GM19463 (cell line): Measurements from ENCODE around the gene MECP2.

Source experiments
- ATAC-seq: cut with Tn5 transposase; IDR thresholded peaks from one replicate; pipeline ENCODE4 v1.9.1; 2021; ENCODE audit warnings: mild to moderate bottlenecking, moderate library complexity; ENCODE audit not compliant: unreplicated experiment

MECP2 gene

DNA sequence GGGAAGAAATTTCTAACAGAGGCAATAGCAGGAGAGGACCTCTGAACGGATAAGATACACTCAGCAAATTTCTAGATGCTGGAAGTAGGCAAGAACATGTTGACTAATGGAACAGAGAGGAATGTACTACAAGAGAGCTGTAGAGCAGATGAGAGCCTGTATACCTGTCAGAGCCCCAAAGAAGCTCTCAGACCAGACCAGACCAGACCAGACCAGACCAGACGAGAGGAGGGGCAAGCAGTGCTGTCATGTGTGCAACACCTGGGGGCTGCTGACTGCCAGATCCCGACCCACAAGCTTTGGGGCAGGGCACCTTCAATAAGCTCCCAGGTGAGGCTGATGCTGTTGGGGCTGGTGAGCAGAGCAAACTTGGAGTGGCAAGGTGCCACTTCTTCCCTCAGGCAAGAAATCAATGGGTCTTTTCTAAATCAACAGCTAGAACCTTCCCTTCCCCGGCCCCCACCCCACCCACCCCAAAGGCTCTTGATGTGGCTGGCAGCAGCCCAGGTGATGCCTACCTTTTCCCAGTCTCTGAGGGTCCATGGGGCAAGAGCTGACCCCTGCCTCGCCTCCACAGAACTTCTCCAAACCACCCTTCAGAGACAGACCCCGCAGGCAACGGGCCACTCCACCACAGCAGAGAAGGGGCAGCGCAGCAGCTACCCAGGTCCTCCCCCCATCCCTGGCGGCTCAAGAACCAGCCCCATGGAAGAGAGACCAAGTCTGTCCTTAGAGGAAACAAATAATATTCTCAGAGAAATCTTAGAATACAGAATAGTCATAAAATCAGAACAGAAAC is 32.7 kb downstream of the MECP2 start:
- ATAC-seq: no peak

GRCh38 chrX:154063234-154063633 is 34.3 kb downstream of the MECP2 start:
- ATAC-seq: no peak

GRCh38 chrX:154061801-154062200 is 35.7 kb downstream of the MECP2 start:
- ATAC-seq: no peak

- ATAC-seq: no peak
Measured at GRCh38 chrX:154059729-154060245, 37.7 kb downstream of the MECP2 start.

DNA sequence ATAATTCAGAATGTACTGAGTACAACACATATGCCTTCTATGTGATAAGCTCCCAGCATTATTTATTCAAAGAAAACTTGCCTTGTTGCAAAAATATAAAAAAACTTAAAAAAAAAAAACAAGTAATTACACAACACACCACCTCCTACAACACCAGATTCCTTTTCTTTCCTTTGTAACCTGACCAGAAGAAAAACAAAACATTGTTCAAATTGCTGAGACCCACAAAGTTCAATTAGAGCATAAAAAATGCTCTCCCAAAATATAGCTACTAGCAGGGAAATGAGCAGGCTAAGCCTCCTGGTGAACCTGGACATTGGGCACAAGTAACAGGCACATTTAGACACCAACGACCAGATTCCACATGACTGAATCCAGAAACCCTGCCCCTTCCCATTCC is 38.3 kb downstream of the MECP2 start:
- no peak for ATAC-seq

DNA sequence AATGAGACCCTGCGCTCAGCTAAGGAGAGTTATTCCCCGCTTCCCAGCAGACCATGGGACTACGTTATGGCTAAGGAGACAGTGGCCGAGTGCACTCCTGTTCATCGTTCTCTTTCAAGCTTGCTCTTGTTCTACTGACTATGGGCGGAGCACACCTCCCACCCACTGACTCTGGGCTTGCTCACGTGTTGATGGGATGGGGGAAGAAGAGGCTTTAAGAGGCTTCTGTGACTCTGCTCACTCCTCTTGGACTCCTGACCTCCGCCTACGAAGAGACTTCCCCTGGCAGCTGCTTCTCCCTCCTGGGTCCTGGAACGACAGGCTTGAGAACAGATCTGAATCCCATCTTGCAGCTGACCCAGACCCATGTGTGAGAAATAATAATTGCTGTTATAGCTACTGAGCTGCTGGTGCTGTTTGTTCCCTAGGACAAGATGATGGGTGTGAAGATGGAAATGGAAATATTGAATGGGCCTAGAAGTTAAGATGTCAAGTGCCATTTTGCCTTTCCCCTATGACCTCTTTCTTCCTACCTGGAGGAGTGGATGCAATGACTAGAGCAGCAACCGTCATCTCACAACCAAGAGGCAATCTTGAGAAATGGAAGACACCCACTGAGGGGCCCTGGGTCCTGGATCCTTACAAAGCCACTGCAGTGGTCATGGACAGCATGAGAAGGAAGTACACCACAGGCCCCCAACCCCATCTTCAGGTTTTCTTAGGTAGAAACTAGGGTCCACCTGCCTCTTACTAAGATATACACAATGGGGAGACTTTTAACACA is 39.1 kb downstream of the MECP2 start:
- no peak for ATAC-seq

GRCh38 chrX:154057791-154058190 is 39.7 kb downstream of the MECP2 start:
- ATAC-seq: no peak

DNA sequence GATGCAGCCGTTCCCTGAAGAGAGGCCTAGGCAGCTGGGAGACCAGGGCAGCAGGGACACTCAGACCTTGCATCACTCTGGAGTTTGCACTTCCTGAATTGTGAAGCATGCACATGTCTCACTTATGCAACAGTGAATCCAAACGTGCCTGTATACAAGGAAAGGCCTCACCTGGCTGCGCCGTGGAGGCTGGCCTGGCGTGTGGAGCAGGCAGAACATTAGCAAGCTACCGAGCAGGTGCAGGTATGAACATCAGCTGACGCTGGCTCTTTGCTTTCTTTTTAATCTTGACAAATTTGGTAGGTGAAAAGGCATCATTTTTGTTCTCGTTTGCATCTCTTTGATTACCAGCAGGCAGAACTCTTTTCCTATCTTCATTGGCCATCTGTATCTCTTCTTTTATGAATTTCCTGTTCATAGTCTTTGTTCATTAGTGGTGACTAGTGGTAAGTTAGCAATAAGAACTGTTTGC is 40.7 kb downstream of the MECP2 start:
- no peak for ATAC-seq

DNA sequence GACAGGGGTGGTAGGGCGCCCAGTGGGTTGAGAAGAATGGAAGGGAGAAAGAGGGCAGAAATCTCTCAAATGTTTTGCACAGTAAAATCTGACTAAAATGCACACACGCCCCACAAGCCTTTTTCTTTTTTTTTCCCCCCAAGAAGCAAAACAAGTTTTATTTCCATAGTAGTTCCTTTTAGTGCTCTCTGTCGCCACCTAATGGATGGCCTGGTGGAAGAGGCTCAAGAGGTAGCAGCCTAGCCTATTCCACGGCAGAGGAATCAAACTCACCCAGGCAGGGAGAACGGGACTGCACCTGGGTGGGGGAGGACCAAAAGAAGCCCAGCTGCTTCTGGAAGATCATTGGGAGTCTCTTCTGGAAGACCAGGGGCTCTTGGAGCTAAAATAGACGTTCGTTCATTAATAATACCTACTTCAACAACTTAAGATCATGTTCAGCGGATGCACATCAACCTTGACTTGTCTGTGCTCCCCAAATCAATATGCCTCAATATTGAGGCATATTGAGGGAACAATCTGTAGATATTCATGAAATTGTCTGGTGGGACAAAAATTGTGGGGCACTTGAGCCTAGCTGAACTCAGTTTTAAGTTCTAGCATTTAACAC is 46.2 kb downstream of the MECP2 start:
- ATAC-seq: no peak

- ATAC-seq: no peak
Measured at GRCh38 chrX:154050113-154050495, 47.4 kb downstream of the MECP2 start.

- no peak for ATAC-seq
Measured at GRCh38 chrX:154049209-154050112, 48.1 kb downstream of the MECP2 start.

DNA sequence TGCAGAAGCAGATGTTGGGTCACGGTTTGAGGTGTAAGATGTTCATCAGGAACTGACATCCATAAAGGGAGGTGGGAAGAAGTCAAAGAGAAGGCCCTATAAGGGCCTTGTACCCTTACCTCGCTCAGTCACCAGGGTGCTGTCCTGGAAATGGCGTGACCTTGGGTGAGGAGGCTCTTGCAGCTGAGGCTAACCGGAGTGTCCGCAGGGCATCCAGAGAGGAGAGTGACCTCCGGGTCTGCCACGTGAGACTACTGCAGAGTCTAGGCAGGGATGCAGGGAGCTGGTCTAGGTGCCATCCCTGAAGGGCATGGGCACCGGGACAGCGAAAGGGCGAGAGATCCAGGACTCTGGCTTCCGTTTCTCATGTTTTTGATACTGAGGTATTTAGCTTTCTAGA is 49.1 kb downstream of the MECP2 start:
- ATAC-seq: no peak

GRCh38 chrX:154046940-154047610 is 50.4 kb downstream of the MECP2 start:
- ATAC-seq: no peak

DNA sequence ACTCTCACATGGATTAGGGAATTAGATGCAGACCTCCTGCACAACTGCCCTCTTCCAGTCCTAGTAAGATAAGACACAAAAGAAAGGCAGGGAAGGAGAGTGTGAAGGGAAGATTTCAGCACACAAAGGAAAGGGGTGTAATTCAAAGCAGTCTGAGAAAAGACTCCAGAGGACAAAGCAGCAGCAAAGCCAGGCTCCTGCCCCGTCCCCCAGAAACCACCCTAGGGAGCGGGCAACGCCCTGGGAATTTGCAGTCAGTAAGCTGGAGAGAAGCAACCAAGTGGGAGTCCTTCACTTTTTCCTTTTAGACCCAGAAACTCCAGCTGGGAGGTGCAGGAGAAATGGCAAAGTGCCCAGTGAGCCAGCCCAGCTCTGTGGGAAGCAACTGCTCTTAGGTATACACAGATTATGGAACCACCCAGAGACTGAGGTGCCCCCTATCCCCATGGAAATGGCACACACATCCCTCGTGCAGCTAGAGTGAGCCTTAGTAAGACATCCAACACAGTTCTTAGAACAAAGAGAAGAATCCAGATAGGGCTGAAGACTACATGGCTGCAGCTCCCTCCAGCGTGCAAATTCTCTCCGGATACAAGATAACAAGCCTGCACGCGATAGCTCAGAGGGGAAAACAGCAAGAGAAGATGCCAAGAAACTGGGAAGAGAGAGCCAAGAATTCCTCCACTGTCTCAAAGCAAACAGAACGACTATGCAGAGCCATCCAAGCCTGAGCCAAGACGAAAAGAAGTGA is 51.3 kb downstream of the MECP2 start:
- ATAC-seq: no peak

DNA sequence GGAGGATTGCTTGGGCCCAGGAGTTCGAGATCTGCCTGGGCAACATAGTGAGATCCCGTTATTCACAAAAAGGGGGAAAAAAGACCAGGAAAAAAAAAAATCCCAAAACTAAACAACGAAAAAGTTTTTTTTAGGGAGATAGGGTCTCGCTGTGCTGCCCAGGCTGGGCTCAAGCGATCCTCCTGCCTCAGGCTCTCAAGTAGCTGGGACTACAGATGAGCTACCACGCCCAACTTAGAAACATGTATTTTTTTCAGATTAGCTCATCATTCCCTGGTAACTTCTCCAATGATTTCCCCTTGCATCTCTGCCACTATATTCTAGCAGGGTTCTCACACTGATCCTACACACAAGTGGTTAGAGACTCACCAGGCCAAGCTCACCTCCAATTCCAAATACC is 53.4 kb downstream of the MECP2 start:
- ATAC-seq: no peak

GRCh38 chrX:154043003-154043763 is 54.3 kb downstream of the MECP2 start:
- no peak for ATAC-seq

DNA sequence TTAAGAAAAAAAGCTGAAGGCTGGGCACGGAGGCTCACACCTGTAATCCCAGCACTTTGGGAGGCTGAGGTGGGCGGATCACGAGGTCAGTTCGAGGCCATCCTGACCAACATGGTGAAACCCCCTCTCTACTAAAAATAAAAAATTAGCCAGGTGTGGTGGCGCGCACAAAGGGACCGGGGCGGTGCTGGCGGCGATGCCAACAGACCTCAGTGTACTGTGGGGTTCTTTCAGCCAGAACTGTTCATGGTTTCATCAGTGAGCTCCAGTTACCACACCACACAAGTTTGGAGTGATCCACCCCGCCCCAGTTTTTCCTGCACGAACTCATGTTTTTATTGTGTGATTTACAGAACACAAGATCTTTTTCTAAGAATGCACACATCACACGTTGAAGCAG is 56.7 kb downstream of the MECP2 start:
- no peak for ATAC-seq

DNA sequence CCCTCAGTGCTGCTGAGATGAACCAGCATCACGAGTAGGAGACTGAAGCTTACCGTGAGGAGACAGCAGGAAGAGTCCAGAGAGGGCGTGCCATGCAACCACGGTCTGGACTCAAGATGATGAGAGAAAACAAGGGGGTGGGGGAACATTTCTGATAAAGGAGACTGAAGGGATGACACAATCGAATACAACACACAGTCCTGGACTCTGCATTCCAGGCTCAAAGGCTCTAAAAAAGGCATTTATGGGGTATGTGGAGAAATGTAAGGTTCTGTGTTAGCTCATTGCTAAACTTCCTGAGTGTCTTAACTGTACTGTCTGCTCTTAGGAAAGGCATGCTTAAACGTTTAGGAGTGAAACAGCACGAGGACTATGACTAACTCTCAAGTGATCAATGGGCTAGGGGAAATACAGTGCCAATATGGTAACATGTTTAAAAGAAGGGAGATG is 57.2 kb downstream of the MECP2 start:
- no peak for ATAC-seq
